ENCODE results near the gene FTCD.

The FTCD gene

GRCh38 chr21:46168238-46168637, 12.9 kb upstream of the FTCD start:
- TF ChIP-seq USF1 (IDR thresholded peaks at IDR 0.05): no peak
- TF ChIP-seq NFIC (IDR thresholded peaks at IDR 0.05): no peak
- no peak for TF ChIP-seq FOXM1 (IDR thresholded peaks at IDR 0.05; ENCODE audit: borderline replicate concordance, low read depth)
- TF ChIP-seq EP300 (IDR thresholded peaks at IDR 0.05; ENCODE audit: borderline replicate concordance): no peak

DNA sequence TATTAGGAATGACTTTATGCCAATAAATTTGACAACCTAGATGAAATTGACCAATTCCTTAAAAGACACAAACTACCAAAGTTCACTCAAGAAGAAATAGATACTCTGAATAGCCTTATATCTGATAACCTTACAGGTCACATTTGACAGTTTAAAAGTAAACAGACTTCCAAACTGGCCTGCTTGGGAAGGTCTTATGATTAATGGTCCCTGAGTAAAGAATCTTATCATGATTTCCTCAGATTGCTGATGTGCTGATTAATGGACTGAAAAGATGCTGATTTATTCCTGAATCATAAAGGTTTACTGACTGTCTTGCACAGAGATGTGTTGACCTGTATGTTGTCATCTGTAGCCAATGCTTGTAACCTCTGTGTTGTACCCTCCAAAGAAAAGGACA, 9.7 kb upstream of the FTCD start:
- TF ChIP-seq, protein P1, sequence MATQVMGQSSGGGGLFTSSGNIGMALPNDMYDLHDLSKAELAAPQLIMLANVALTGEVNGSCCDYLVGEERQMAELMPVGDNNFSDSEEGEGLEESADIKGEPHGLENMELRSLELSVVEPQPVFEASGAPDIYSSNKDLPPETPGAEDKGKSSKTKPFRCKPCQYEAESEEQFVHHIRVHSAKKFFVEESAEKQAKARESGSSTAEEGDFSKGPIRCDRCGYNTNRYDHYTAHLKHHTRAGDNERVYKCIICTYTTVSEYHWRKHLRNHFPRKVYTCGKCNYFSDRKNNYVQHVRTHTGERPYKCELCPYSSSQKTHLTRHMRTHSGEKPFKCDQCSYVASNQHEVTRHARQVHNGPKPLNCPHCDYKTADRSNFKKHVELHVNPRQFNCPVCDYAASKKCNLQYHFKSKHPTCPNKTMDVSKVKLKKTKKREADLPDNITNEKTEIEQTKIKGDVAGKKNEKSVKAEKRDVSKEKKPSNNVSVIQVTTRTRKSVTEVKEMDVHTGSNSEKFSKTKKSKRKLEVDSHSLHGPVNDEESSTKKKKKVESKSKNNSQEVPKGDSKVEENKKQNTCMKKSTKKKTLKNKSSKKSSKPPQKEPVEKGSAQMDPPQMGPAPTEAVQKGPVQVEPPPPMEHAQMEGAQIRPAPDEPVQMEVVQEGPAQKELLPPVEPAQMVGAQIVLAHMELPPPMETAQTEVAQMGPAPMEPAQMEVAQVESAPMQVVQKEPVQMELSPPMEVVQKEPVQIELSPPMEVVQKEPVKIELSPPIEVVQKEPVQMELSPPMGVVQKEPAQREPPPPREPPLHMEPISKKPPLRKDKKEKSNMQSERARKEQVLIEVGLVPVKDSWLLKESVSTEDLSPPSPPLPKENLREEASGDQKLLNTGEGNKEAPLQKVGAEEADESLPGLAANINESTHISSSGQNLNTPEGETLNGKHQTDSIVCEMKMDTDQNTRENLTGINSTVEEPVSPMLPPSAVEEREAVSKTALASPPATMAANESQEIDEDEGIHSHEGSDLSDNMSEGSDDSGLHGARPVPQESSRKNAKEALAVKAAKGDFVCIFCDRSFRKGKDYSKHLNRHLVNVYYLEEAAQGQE (IDR thresholded peaks at IDR 0.05; ENCODE audit: low read depth): no peak
- no peak for TF ChIP-seq ZBTB7A (IDR thresholded peaks at IDR 0.05; ENCODE audit: low read depth)
- no peak for TF ChIP-seq RAD21 (IDR thresholded peaks at IDR 0.05; ENCODE audit: low read depth)

DNA sequence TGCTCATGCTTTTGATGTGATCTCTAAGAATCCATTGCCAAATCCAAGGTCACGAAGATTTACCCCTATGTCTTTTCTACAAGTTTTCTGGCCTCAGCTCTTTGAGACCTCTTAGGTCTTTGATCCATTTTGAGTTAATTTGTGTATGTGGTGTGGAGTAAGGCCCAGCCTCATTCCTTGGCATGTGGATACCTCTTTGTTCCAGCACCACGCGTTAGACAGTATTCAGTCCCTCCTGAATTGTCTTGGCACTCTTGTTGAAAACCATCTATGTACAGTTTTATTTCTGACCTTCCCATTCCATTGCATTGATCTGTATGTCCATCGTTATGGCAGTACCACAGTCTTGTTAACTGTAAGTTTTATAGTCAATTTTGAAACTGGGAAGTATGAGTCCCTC, 8.0 kb upstream of the FTCD start:
- no peak for TF ChIP-seq ZBTB7A (IDR thresholded peaks at IDR 0.05; ENCODE audit: low read depth)
- TF ChIP-seq, protein P2, sequence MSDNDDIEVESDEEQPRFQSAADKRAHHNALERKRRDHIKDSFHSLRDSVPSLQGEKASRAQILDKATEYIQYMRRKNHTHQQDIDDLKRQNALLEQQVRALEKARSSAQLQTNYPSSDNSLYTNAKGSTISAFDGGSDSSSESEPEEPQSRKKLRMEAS (IDR thresholded peaks at IDR 0.05): no peak
- TF ChIP-seq CEBPB (IDR thresholded peaks at IDR 0.05): no peak
- TF ChIP-seq CREB1 (IDR thresholded peaks at IDR 0.05; ENCODE audit: low read depth): no peak
- no peak for TF ChIP-seq EGR1 (IDR thresholded peaks at IDR 0.05)
- TF ChIP-seq TEAD4 (IDR thresholded peaks at IDR 0.05): no peak
- TF ChIP-seq EP300 (IDR thresholded peaks at IDR 0.05; ENCODE audit: borderline replicate concordance): no peak
- no peak for TF ChIP-seq RAD21 (IDR thresholded peaks at IDR 0.05; ENCODE audit: low read depth)
- TF ChIP-seq, protein P1 (IDR thresholded peaks at IDR 0.05; ENCODE audit: low read depth): no peak
- no peak for TF ChIP-seq TCF12 (IDR thresholded peaks at IDR 0.05; ENCODE audit: low read depth)
- TF ChIP-seq NFIC (IDR thresholded peaks at IDR 0.05): no peak
- TF ChIP-seq YY1 (IDR thresholded peaks at IDR 0.05; ENCODE audit: low read depth): no peak
- TF ChIP-seq USF1 (IDR thresholded peaks at IDR 0.05): no peak
- no peak for TF ChIP-seq TAF1 (IDR thresholded peaks at IDR 0.05; ENCODE audit: low read depth)
- TF ChIP-seq FOXM1 (IDR thresholded peaks at IDR 0.05; ENCODE audit: borderline replicate concordance, low read depth): no peak

- TF ChIP-seq TEAD4 (IDR thresholded peaks at IDR 0.05) (no peak), EP300 (IDR thresholded peaks at IDR 0.05; ENCODE audit: borderline replicate concordance) (no peak), RAD21 (IDR thresholded peaks at IDR 0.05; ENCODE audit: low read depth) (no peak), NFIC (IDR thresholded peaks at IDR 0.05) (no peak)
These were observed 6.5 kb upstream of the FTCD start for GRCh38 chr21:46161633-46162592.

- TF ChIP-seq USF1 (IDR thresholded peaks at IDR 0.05) (no peak), CEBPB (IDR thresholded peaks at IDR 0.05) (no peak), TCF12 (IDR thresholded peaks at IDR 0.05; ENCODE audit: low read depth) (no peak), TEAD4 (IDR thresholded peaks at IDR 0.05) (no peak), CREB1 (IDR thresholded peaks at IDR 0.05; ENCODE audit: low read depth) (no peak), YY1 (IDR thresholded peaks at IDR 0.05; ENCODE audit: low read depth) (no peak)
- TF ChIP-seq, protein P1 (IDR thresholded peaks at IDR 0.05; ENCODE audit: low read depth): no peak
- TF ChIP-seq, protein P2 (IDR thresholded peaks at IDR 0.05): no peak
These were observed 5.7 kb upstream of the FTCD start for GRCh38 chr21:46160907-46161632.
